ENCODE results near the gene RYR2.

GRCh38 chr1:237041795-237042525 lies at the start of gene RYR2:
- peak; percentile 51 for TF ChIP-seq CTCF (conservative IDR thresholded peaks at IDR 0.05; ENCODE audit: low read depth, low read length)
- no peak for TF ChIP-seq EZH2 (IDR thresholded peaks at IDR 0.05; ENCODE audit: borderline replicate concordance, low read depth, low read length, poor library complexity, severe bottlenecking)

Data from A673 (cell line).